Caco-2 (cell line): ENCODE results near the gene TNPO3. TPM values are rescaled to one million over a fixed set of nuclear protein-coding genes. Genes with fewer than 3 reads are reported as not detected.

Experiments used
- BruUV-seq: library from RNA; stranded (reverse); fragments of 400-500 nt; replicated peaks from 2 replicates; lab custom pipeline; 2021; lab: Mats Ljungman, UMichigan
- CTCF ChIA-PET: fragments of 300-600 bp; sonication (Branson Sonifier 250); formaldehyde crosslinking; loops from one replicate; lab custom pipeline; 2022; ENCODE audit warnings: antibody characterized with exemption; lab: Charles Lee
- POLR2A ChIA-PET: fragments of 300-600 bp; sonication (Branson Sonifier 250); formaldehyde crosslinking; loops from one replicate; lab custom pipeline; 2022; ENCODE audit warnings: antibody characterized with exemption; lab: Charles Lee
- DNase-seq, 2 experiments: peaks; one replicate each; pipeline versions ENCODE4 v3.0.0 to v3.0.0-alpha.2; 2020 to 2022
- H3K27me3 ChIP-seq: replicated peaks from 2 replicates; pipeline ENCODE4 v1.6.0; 2011; ENCODE audit warnings: low read length; ENCODE audit not compliant: control insufficient read depth, insufficient read depth
- H3K36me3 ChIP-seq: 2 replicates; pipeline ENCODE4 v1.5.1; 2011; ENCODE audit warnings: low read length; ENCODE audit not compliant: control insufficient read depth, insufficient read depth
- H3K4me1 ChIP-seq: fragments of 250-450 bp; sonication (Bioruptor Pico); 2 replicates; pipeline ENCODE4 v1.5.1; 2020; ENCODE audit warnings: mild to moderate bottlenecking
- H3K4me3 ChIP-seq: 2 replicates; pipeline ENCODE4 v1.5.1; 2011; ENCODE audit warnings: low read depth, mild to moderate bottlenecking, control low read depth, low read length
- H3K9me3 ChIP-seq: fragments of 250-450 bp; sonication (Bioruptor Pico); 2 replicates; pipeline ENCODE4 v1.5.1; 2020; ENCODE audit warnings: mild to moderate bottlenecking, moderate library complexity
- H3K27ac Mint-ChIP-seq: one replicate; pipeline ENCODE4 v1.8.0; 2022; ENCODE audit warnings: mixed read lengths; ENCODE audit not compliant: unreplicated experiment
- H3K27me3 Mint-ChIP-seq: one replicate; pipeline ENCODE4 v1.8.0; 2022; ENCODE audit warnings: mixed read lengths; ENCODE audit not compliant: insufficient read depth, unreplicated experiment
- H3K36me3 Mint-ChIP-seq: one replicate; pipeline ENCODE4 v1.8.0; 2022; ENCODE audit warnings: mild to moderate bottlenecking, mixed read lengths; ENCODE audit not compliant: insufficient read depth, unreplicated experiment
- H3K4me1 Mint-ChIP-seq: one replicate; pipeline ENCODE4 v1.8.0; 2022; ENCODE audit warnings: low read depth, mixed read lengths; ENCODE audit not compliant: unreplicated experiment
- H3K4me3 Mint-ChIP-seq: one replicate; pipeline ENCODE4 v1.8.0; 2022; ENCODE audit warnings: mild to moderate bottlenecking, moderate library complexity, mixed read lengths; ENCODE audit not compliant: unreplicated experiment
- H3K9me3 Mint-ChIP-seq: one replicate; pipeline ENCODE4 v1.8.0; 2022; ENCODE audit warnings: mixed read lengths; ENCODE audit not compliant: unreplicated experiment
- CTCF ChIP-seq, 2 experiments: fragments of 200-600 bp in 1 of 2; IDR thresholded peaks; 1 replicate in 1 of 2; 2 replicates in 1 of 2; pipeline versions ENCODE4 v1.5.1 to v1.8.0; 2011 to 2022; ENCODE audit warnings: antibody characterized with exemption in 1 of 2, control low read depth in 1 of 2, inconsistent platforms in 1 of 2, low read depth in 1 of 2, low read length in 1 of 2, mild to moderate bottlenecking in 1 of 2, moderate library complexity in 1 of 2; ENCODE audit not compliant: insufficient read depth in 1 of 2, severe bottlenecking in 1 of 2, unreplicated experiment in 1 of 2
- intact Hi-C: fragments of 100-400 bp; cut with micrococcal nuclease; formaldehyde crosslinking; loops from one replicate; pipeline ENCODE4 v1.10.0; 2022; ENCODE audit not compliant: unreplicated experiment
- total RNA-seq: library from RNA; stranded (reverse); gene quantifications from 2 replicates; pipeline ENCODE4 v1.2.3, GENCODE V29; 2022

Gene TNPO3
- total RNA-seq, 1 experiment from 2014 or later: 59.8 TPM

- no peaks in the 10 kb centered on the region for H3K27me3 ChIP-seq
- peak in 1 of 2 experiments; percentile 30 for DNase-seq
- peaks cover 6% of the 10 kb centered on the region for H3K4me1 Mint-ChIP-seq
- no peak overlapping the region for H3K4me3 ChIP-seq
- H3K27ac Mint-ChIP-seq: no peak overlapping the region
- intact Hi-C loops: no loop called here
- H3K4me1 ChIP-seq: no peaks in the 10 kb centered on the region
- BruUV-seq: no TSS peak
- no peaks in the 10 kb centered on the region for H3K27me3 Mint-ChIP-seq
- no peaks in the 10 kb centered on the region for H3K9me3 Mint-ChIP-seq
- H3K36me3 ChIP-seq: no peaks in the 10 kb centered on the region
- POLR2A ChIA-PET: no interaction called here
- H3K4me3 Mint-ChIP-seq: no peak overlapping the region
- no peaks in the 10 kb centered on the region for H3K36me3 Mint-ChIP-seq
- CTCF ChIA-PET: interaction anchor here (0.5 kb wide), 1 partner anchor 38 kb away, joined by 3 read pairs; no protein-coding TSS in a partner anchor
- H3K9me3 ChIP-seq: no peaks in the 10 kb centered on the region
- no peak for TF ChIP-seq CTCF (IDR thresholded peaks at IDR 0.05; ENCODE audit: insufficient read depth in 1 of 2, low read depth in 1 of 2, low read length in 1 of 2, severe bottlenecking in 1 of 2, unreplicated experiment in 1 of 2)
Measured at GRCh38 chr7:128909625-128910568, 145.0 kb downstream of the TNPO3 start.

GRCh38 chr7:128908750-128909624 lies 145.9 kb downstream of the TNPO3 start:
- no peaks in the 10 kb centered on the region for H3K27me3 ChIP-seq
- Mint-ChIP-seq H3K27me3 (no peaks in the 10 kb centered on the region), H3K36me3 (no peaks in the 10 kb centered on the region), H3K9me3 (no peaks in the 10 kb centered on the region), H3K4me1 (peaks cover 6% of the 10 kb centered on the region), H3K4me3 (no peak overlapping the region), H3K27ac (no peak overlapping the region)
- no peak overlapping the region for H3K4me3 ChIP-seq
- CTCF ChIA-PET: no interaction called here
- DNase-seq: peak in 1 of 2 experiments; percentile 16
- no peaks in the 10 kb centered on the region for H3K9me3 ChIP-seq
- TF ChIP-seq CTCF (IDR thresholded peaks at IDR 0.05; ENCODE audit: insufficient read depth in 1 of 2, low read depth in 1 of 2, low read length in 1 of 2, severe bottlenecking in 1 of 2, unreplicated experiment in 1 of 2): no peak
- H3K4me1 ChIP-seq: no peaks in the 10 kb centered on the region
- H3K36me3 ChIP-seq: no peaks in the 10 kb centered on the region
- POLR2A ChIA-PET: interaction anchor here (0.6 kb wide), 1 partner anchor 455 kb away, joined by 3 read pairs; no protein-coding TSS in a partner anchor
- intact Hi-C loops: no loop called here
- no TSS peak for BruUV-seq
